OCI-LY3 (cell line): ENCODE data around the gene PAPSS2.

ENCODE experiments used
- H2AFZ ChIP-seq: fragments of 200-600, 300-600 bp; shearing (Covaris generic); 2 replicates; pipeline ENCODE4 v1.6.0; 2014; ENCODE audit warnings: antibody characterized with exemption, low read depth, low read length
- H3K27ac ChIP-seq: fragments of 200-600, 300-600 bp; sonication (generic); 2 replicates; pipeline ENCODE4 v1.5.1; 2014; ENCODE audit warnings: mild to moderate bottlenecking, low read length, moderate library complexity, mixed read lengths
- H3K27me3 ChIP-seq: fragments of 200-600, 300-600 bp; sonication (generic); 2 replicates; pipeline ENCODE4 v1.6.1; 2014; ENCODE audit warnings: low read depth, low read length, mixed read lengths
- H3K36me3 ChIP-seq: fragments of 200-600, 300-600 bp; sonication (generic); replicated peaks from 2 replicates; pipeline ENCODE3; 2014; ENCODE audit warnings: low read depth, low read length, mixed read lengths
- H3K4me1 ChIP-seq: fragments of 300-600, 200-600 bp; sonication (generic); 2 replicates; pipeline ENCODE4 v1.6.1; 2014; ENCODE audit warnings: low read length, mixed read lengths
- H3K4me2 ChIP-seq: fragments of 200-600, 300-600 bp; sonication (generic); 2 replicates; pipeline ENCODE4 v1.6.1; 2014; ENCODE audit warnings: low read length, mixed read lengths
- H3K4me3 ChIP-seq: fragments of 300-600, 200-600 bp; sonication (generic); 2 replicates; pipeline ENCODE4 v1.5.1; 2014; ENCODE audit warnings: antibody characterized with exemption, mild to moderate bottlenecking, low read length, moderate library complexity
- H3K79me2 ChIP-seq: fragments of 300-600, 200-600 bp; shearing (Covaris generic); 2 replicates; pipeline ENCODE4 v1.6.1; 2014; ENCODE audit warnings: mild to moderate bottlenecking, low read length, mixed read lengths
- H3K9ac ChIP-seq: fragments of 300-600, 200-600 bp; shearing (Covaris generic); 2 replicates; pipeline ENCODE4 v1.6.0; 2014; ENCODE audit warnings: mild to moderate bottlenecking, low read length, moderate library complexity
- H3K9me3 ChIP-seq: fragments of 200-600, 300-600 bp; shearing (Covaris generic); 2 replicates; pipeline ENCODE4 v1.6.1; 2014; ENCODE audit warnings: low read length, mixed read lengths; ENCODE audit not compliant: insufficient read depth
- H4K20me1 ChIP-seq: fragments of 200-600, 300-600 bp; sonication (generic); 2 replicates; pipeline ENCODE4 v1.6.1; 2016; ENCODE audit warnings: low read length, mixed read lengths; ENCODE audit not compliant: insufficient read depth
- EZH2phosphoT487 ChIP-seq: fragments of 200-600 bp; shearing (Covaris generic); IDR thresholded peaks from 2 replicates; pipeline ENCODE4 v1.6.1; 2018; ENCODE audit warnings: antibody characterized with exemption, mixed run types, low read depth
- TF ChIP-seq, protein P1 (sequence below): fragments of 200-600, 300-600 bp; sonication (generic); IDR thresholded peaks from 2 replicates; pipeline ENCODE4 v1.5.1; 2014; ENCODE audit warnings: antibody characterized with exemption, low read length, low read depth

The PAPSS2 gene

GRCh38 chr10:87761153-87761552 lies 101.5 kb downstream of the PAPSS2 start:
- no peak overlapping the region for H3K9ac ChIP-seq
- peaks cover 7% of the 10 kb centered on the region for H3K36me3 ChIP-seq
- no peaks in the 10 kb centered on the region for H3K79me2 ChIP-seq
- H3K9me3 ChIP-seq = no peaks in the 10 kb centered on the region
- H3K4me3 ChIP-seq = no peak overlapping the region
- H3K27me3 ChIP-seq = no peaks in the 10 kb centered on the region
- no peaks in the 10 kb centered on the region for H3K4me1 ChIP-seq
- no peak overlapping the region for H3K4me2 ChIP-seq
- TF ChIP-seq EZH2phosphoT487 = no peak
- TF ChIP-seq, protein P1, sequence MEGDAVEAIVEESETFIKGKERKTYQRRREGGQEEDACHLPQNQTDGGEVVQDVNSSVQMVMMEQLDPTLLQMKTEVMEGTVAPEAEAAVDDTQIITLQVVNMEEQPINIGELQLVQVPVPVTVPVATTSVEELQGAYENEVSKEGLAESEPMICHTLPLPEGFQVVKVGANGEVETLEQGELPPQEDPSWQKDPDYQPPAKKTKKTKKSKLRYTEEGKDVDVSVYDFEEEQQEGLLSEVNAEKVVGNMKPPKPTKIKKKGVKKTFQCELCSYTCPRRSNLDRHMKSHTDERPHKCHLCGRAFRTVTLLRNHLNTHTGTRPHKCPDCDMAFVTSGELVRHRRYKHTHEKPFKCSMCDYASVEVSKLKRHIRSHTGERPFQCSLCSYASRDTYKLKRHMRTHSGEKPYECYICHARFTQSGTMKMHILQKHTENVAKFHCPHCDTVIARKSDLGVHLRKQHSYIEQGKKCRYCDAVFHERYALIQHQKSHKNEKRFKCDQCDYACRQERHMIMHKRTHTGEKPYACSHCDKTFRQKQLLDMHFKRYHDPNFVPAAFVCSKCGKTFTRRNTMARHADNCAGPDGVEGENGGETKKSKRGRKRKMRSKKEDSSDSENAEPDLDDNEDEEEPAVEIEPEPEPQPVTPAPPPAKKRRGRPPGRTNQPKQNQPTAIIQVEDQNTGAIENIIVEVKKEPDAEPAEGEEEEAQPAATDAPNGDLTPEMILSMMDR = no peak
- no peak overlapping the region for H3K27ac ChIP-seq
- H4K20me1 ChIP-seq = no peaks in the 10 kb centered on the region
- no peak overlapping the region for H2AFZ ChIP-seq

- no peaks in the 10 kb centered on the region for H3K4me1 ChIP-seq
- no peaks in the 10 kb centered on the region for H4K20me1 ChIP-seq
- no peaks in the 10 kb centered on the region for H3K27me3 ChIP-seq
- H2AFZ ChIP-seq = no peak overlapping the region
- no peaks in the 10 kb centered on the region for H3K79me2 ChIP-seq
- no peaks in the 10 kb centered on the region for H3K9me3 ChIP-seq
- H3K27ac ChIP-seq = no peak overlapping the region
- H3K9ac ChIP-seq = no peak overlapping the region
- no peak overlapping the region for H3K4me2 ChIP-seq
- no peak for TF ChIP-seq EZH2phosphoT487
- TF ChIP-seq, protein P1 = no peak
- no peak overlapping the region for H3K4me3 ChIP-seq
- peaks cover 7% of the 10 kb centered on the region for H3K36me3 ChIP-seq
These were observed 102.2 kb downstream of the PAPSS2 start for GRCh38 chr10:87761892-87762291.

DNA sequence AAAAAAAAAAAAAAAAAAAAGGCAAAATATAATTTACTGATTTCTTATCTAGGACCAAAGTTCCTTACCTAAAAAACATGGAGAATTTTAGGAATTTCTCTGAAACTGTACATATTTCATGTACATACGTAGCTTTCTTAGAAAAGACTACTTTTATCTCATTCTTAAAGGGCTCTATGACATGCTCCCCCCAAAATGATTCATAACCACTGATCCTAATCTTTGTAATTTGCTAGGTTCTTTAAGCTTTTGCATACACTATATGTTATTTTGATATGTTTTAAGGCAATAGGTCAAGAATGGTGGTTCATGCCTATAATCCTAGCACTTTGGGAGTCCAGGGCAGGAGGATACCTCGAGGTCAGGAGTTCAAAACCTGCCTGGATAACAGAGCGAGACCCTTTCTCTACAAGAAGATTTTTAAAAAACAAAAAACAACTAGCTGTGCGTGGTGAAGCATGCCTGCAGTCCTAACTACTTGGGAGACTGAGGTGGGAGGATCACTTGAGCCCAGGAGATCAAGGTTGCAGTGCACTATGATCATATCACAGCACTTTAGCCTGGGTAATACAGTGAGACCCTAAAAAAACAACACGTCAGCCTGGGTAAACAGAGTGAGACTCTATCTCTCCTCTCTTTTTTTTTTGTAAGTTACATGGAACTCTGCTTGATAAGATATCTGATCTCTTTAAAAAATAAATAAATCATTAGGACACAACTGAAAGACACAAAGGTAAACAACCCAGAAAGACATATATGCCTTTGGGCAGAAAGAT lies 103.6 kb downstream of the PAPSS2 start:
- Histone ChIP-seq H3K9me3 (no peaks in the 10 kb centered on the region), H3K4me1 (0 out of 2 replicates have a peak, but pooled peaks cover 3% of the 10 kb centered on the region), H2AFZ (no peak overlapping the region), H3K79me2 (no peaks in the 10 kb centered on the region), H3K36me3 (peaks cover 7% of the 10 kb centered on the region), H3K4me2 (no peak overlapping the region), H3K9ac (no peak overlapping the region), H3K27ac (no peak overlapping the region), H4K20me1 (no peaks in the 10 kb centered on the region), H3K4me3 (no peak overlapping the region), H3K27me3 (no peaks in the 10 kb centered on the region)
- TF ChIP-seq, protein P1 = no peak
- TF ChIP-seq EZH2phosphoT487 = no peak

DNA sequence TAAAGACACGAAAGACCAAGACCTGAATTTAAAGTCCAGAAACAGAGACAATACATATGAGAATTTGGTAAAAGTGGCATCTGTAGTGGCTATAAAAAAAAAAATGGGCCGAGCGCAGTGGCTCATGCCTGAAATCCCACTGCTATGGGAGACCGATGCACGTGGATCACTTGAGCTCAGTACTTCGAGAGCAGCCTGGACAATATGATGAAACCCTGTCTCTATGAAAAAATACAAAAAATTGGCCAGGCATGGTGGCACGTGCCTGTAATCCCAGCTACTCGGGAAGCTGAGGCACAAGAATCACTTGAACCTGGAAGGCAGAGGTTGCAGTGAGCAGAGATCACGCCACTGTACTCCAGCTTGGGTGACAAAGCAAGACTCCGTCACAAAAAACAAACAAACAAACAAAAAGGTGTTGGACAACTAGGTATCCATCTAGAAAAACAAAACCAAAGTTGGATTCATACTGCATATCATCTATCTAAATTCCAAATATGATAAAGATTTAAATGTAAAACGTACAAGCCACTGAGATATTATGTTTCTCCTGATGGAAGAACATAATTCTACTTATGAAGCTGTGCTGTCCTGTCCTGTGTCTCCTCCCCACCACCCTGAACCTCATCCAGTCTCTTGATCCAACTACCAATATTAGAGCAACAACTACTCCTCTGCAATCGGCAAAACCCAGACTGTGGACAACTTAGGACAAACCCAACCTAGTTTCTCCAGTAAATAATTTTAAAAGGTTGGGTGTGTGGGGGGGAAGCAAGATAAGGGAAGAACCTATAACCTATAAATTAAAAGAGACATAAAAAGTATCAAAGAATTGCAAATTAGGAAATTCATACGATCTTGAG lies 104.6 kb downstream of the PAPSS2 start:
- no peaks in the 10 kb centered on the region for H3K79me2 ChIP-seq
- no peak overlapping the region for H3K4me3 ChIP-seq
- H3K27me3 ChIP-seq = no peaks in the 10 kb centered on the region
- no peak overlapping the region for H2AFZ ChIP-seq
- H3K27ac ChIP-seq = no peak overlapping the region
- H4K20me1 ChIP-seq = no peaks in the 10 kb centered on the region
- H3K36me3 ChIP-seq = peaks cover 6% of the 10 kb centered on the region
- H3K9ac ChIP-seq = no peak overlapping the region
- TF ChIP-seq EZH2phosphoT487 = no peak
- TF ChIP-seq, protein P1 = no peak
- no peaks in the 10 kb centered on the region for H3K9me3 ChIP-seq
- H3K4me2 ChIP-seq = no peak overlapping the region
- 0 out of 2 replicates have a peak, but pooled peaks cover 3% of the 10 kb centered on the region for H3K4me1 ChIP-seq
